Smooth muscle cell (in vitro differentiated cells): ENCODE measurements around the gene GPC3. TPM values are rescaled to one million over a fixed set of nuclear protein-coding genes. Genes with fewer than 3 reads are reported as not detected.

Experiments used
- DNase-seq: peaks from one replicate; lab custom pipeline; 2025; ENCODE audit not compliant: unreplicated experiment; lab: John Stamatoyannopoulos, UW
- H2AFZ ChIP-seq: fragments of 200-600 bp; sonication (generic); 2 replicates; pipeline ENCODE4 v1.6.0; 2016; ENCODE audit warnings: antibody characterized with exemption, low read depth, mild to moderate bottlenecking
- H3F3A ChIP-seq: fragments of 200-600 bp; sonication (generic); 2 replicates; pipeline ENCODE4 v1.6.0; 2017; ENCODE audit warnings: antibody characterized with exemption, low read depth
- H3K27ac ChIP-seq: fragments of 200-600 bp; sonication (generic); 2 replicates; pipeline ENCODE4 v1.5.1; 2016; ENCODE audit warnings: low read depth, mild to moderate bottlenecking
- H3K27me3 ChIP-seq: fragments of 200-600 bp; sonication (generic); 2 replicates; pipeline ENCODE4 v1.6.1; 2016; ENCODE audit warnings: low read depth, mild to moderate bottlenecking
- H3K36me3 ChIP-seq: fragments of 200-600 bp; sonication (generic); 2 replicates; pipeline ENCODE4 v1.5.1; 2016; ENCODE audit warnings: low read depth
- H3K4me1 ChIP-seq: fragments of 200-600 bp; sonication (generic); 2 replicates; pipeline ENCODE4 v1.5.1; 2016; ENCODE audit warnings: low read depth
- H3K4me2 ChIP-seq: fragments of 200-600 bp; sonication (generic); 2 replicates; pipeline ENCODE4 v1.6.0; 2016; ENCODE audit warnings: mild to moderate bottlenecking
- H3K4me3 ChIP-seq: fragments of 200-600 bp; sonication (generic); 2 replicates; pipeline ENCODE4 v1.5.1; 2016; ENCODE audit warnings: mild to moderate bottlenecking
- H3K79me2 ChIP-seq: fragments of 200-600 bp; sonication (generic); 2 replicates; pipeline ENCODE4 v1.6.0; 2016; ENCODE audit warnings: low read depth, mild to moderate bottlenecking
- H3K9ac ChIP-seq: fragments of 200-600 bp; sonication (generic); 2 replicates; pipeline ENCODE4 v1.6.0; 2016; ENCODE audit warnings: low read depth
- H3K9me3 ChIP-seq: fragments of 200-600 bp; sonication (generic); replicated peaks from 2 replicates; pipeline ENCODE4 v1.5.1; 2016; ENCODE audit warnings: low read depth
- H4K20me1 ChIP-seq: fragments of 200-600 bp; sonication (generic); 2 replicates; pipeline ENCODE4 v1.6.0; 2016; ENCODE audit warnings: low read depth
- WGBS: methylation state at CpG from one replicate; pipeline ENCODE4 v1.1.7; 2016; ENCODE audit warnings: low lambda C conversion rate; 5-methylcytosine and 5-hydroxymethylcytosine counted together
- polyA plus RNA-seq: library from polyadenylated mRNA; unstranded; fragments of >200 nt; fragmentation: Nextera tagmentation; extraction: Ambion mirVana; gene quantifications from 2 replicates; pipeline ENCODE4 v1.2.1, GENCODE V29; 2016
- total RNA-seq: library from RNA; depleted of rRNA; stranded (reverse); fragments of >200 nt; gene quantifications from 2 replicates; pipeline ENCODE4 v1.2.3, GENCODE V29; 2014
- TF ChIP-seq, protein P1 (sequence below): fragments of 200-600 bp; sonication (generic); IDR thresholded peaks from 2 replicates; pipeline ENCODE4 v1.5.1; 2017; ENCODE audit warnings: borderline replicate concordance, mild to moderate bottlenecking, antibody characterized with exemption; ENCODE audit not compliant: insufficient read depth, poor library complexity, severe bottlenecking

GPC3 gene
- total and polyA plus RNA-seq, 2 experiments from 2014 or later: 120 to 191 TPM

DNA sequence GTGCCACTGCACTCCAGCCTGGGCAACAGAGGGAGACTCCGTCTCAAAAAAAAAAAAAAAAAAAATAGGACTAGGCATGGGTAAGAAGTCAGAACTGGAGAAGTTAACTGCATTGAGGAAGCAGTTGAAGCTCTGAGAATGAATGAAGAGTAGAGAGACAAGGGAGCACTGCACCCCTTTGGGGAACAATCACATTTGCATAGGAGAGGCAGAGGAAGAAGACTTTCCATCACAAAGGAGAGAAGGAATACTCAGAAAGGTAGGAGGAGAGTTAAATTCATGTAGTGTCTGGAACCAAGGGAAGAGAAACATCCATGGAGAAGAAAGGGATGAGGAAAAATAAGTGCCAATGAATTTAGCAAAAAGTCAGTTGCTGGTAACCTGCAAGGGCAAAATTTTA, 72.4 kb downstream of the GPC3 start:
- H3K27me3 ChIP-seq: no peaks in the 10 kb centered on the region
- no peak overlapping the region for H3K9ac ChIP-seq
- no peak overlapping the region for H3K4me3 ChIP-seq
- H2AFZ ChIP-seq: no peak overlapping the region
- WGBS: 100% methylated on average over 1 of the region's 1 CpG
- no peak overlapping the region for H3K4me2 ChIP-seq
- no peak for DNase-seq
- H3K79me2 ChIP-seq: no peaks in the 10 kb centered on the region
- H3K4me1 ChIP-seq: peaks cover 16% of the 10 kb centered on the region
- H3K9me3 ChIP-seq: no peaks in the 10 kb centered on the region
- TF ChIP-seq, protein P1, sequence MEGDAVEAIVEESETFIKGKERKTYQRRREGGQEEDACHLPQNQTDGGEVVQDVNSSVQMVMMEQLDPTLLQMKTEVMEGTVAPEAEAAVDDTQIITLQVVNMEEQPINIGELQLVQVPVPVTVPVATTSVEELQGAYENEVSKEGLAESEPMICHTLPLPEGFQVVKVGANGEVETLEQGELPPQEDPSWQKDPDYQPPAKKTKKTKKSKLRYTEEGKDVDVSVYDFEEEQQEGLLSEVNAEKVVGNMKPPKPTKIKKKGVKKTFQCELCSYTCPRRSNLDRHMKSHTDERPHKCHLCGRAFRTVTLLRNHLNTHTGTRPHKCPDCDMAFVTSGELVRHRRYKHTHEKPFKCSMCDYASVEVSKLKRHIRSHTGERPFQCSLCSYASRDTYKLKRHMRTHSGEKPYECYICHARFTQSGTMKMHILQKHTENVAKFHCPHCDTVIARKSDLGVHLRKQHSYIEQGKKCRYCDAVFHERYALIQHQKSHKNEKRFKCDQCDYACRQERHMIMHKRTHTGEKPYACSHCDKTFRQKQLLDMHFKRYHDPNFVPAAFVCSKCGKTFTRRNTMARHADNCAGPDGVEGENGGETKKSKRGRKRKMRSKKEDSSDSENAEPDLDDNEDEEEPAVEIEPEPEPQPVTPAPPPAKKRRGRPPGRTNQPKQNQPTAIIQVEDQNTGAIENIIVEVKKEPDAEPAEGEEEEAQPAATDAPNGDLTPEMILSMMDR: no peak
- no peak overlapping the region for H3K27ac ChIP-seq
- H3K36me3 ChIP-seq: no peaks in the 10 kb centered on the region
- H3F3A ChIP-seq: no peaks in the 10 kb centered on the region
- H4K20me1 ChIP-seq: no peaks in the 10 kb centered on the region

DNA sequence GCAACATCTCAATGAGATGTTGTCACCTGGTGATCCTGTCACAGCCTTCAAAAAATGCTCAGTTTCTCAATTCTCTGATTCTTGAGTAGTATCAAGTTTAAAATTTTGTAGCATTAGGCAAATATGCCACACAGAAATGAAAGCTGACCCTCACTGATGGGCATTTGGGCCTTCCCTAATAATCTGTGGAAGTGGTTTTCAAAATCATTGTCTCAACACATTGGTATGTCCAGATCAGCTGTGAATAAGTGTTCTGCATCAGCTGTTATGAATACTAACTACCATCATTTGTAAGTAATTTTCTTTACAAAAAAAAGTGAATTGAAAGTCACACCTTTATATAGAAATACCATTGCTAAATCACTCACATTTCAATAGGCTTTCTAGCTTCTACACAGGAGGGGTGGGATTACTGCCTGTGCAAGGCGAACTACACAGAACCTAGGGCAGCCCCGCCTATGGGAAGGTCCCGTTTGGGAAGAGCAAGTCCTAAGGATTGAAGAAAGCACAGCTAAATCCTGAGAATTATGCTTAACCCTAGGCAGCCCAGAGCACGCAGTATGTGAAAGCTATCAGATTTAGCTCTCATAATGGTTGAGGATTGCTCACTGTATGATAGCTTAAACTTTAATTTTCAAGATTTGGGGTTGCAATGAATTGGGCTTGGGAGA, 73.4 kb downstream of the GPC3 start:
- no peaks in the 10 kb centered on the region for H3K79me2 ChIP-seq
- no peak overlapping the region for H2AFZ ChIP-seq
- WGBS: 48% methylated on average over 4 of the region's 4 CpGs
- peaks cover 16% of the 10 kb centered on the region for H3K4me1 ChIP-seq
- H3K9ac ChIP-seq: no peak overlapping the region
- TF ChIP-seq, protein P1: no peak
- H3K36me3 ChIP-seq: no peaks in the 10 kb centered on the region
- H3K27me3 ChIP-seq: no peaks in the 10 kb centered on the region
- no peak for DNase-seq
- no peaks in the 10 kb centered on the region for H3F3A ChIP-seq
- H3K4me3 ChIP-seq: no peak overlapping the region
- no peak overlapping the region for H3K4me2 ChIP-seq
- no peaks in the 10 kb centered on the region for H4K20me1 ChIP-seq
- H3K27ac ChIP-seq: no peak overlapping the region
- H3K9me3 ChIP-seq: no peaks in the 10 kb centered on the region

DNA sequence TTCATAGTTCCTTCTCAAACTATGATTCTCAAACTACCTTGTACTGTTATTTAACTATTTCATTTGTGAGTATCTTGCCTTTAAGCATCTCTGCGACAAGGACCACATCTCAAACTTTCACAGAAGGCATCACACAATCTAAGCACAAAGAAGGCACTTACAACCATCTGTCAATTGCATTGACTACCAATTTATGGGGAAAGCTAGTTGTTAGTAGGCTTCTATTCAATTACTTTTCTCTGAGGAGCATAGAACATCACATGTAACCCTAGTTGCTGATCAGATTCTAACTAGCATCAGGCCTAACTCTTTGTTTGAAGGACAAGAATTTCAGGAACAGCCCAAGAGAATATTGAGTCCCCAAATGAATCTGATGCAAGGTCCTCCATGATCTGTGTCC, 74.9 kb downstream of the GPC3 start:
- Histone ChIP-seq H3K36me3 (no peaks in the 10 kb centered on the region), H3K4me1 (peaks cover 16% of the 10 kb centered on the region), H3K27ac (no peak overlapping the region), H3K9me3 (no peaks in the 10 kb centered on the region), H3K79me2 (no peaks in the 10 kb centered on the region), H3K27me3 (no peaks in the 10 kb centered on the region), H3F3A (no peaks in the 10 kb centered on the region), H3K4me2 (no peak overlapping the region), H2AFZ (no peak overlapping the region), H4K20me1 (no peaks in the 10 kb centered on the region), H3K9ac (no peak overlapping the region), H3K4me3 (no peak overlapping the region)
- TF ChIP-seq, protein P1: no peak
- WGBS: 67% methylated on average over 1 of the region's 1 CpG
- DNase-seq: no peak

DNA sequence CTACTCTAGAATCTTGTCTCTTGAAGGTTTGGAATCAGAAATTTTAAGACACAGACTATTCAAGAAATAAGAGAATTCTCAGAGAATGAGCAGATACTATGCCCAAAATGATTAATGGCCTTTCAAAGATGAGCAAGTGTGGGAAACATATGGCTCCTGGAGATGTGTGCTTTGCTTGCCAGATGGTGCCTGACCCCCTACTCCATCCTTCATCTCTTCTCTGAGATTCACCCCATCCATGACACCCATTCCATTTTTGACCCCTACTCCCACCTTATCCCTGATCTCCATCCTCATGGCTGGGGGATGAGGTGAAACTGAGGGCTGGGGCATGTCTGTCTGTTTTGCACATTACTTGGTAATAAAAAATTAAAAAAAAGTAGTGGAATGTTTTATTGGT, 75.5 kb downstream of the GPC3 start:
- H3K27me3 ChIP-seq: no peaks in the 10 kb centered on the region
- H3K4me3 ChIP-seq: no peak overlapping the region
- H3K27ac ChIP-seq: no peak overlapping the region
- no peaks in the 10 kb centered on the region for H3K9me3 ChIP-seq
- H3K79me2 ChIP-seq: no peaks in the 10 kb centered on the region
- no peaks in the 10 kb centered on the region for H3K36me3 ChIP-seq
- no peaks in the 10 kb centered on the region for H4K20me1 ChIP-seq
- DNase-seq: no peak
- no peaks in the 10 kb centered on the region for H3F3A ChIP-seq
- H3K4me1 ChIP-seq: peaks cover 16% of the 10 kb centered on the region
- no peak overlapping the region for H3K9ac ChIP-seq
- TF ChIP-seq, protein P1: no peak
- H3K4me2 ChIP-seq: no peak overlapping the region
- no peak overlapping the region for H2AFZ ChIP-seq
